DOHH2 (cell line): ENCODE results near the gene ZPR1.
"Not testable (repeated sequence)": the region's sequence is repeated elsewhere in the genome, so short reads cannot be mapped to it uniquely, and the experiment has no call there.

Source experiments
- H3F3A ChIP-seq: fragments of 200-600 bp; sonication (generic), shearing (Covaris generic); 2 replicates; pipeline ENCODE4 v1.6.0; 2016; ENCODE audit warnings: antibody characterized with exemption, mild to moderate bottlenecking; ENCODE audit not compliant: control insufficient read depth, insufficient read depth
- H3K27ac ChIP-seq: fragments of 200-600 bp; sonication (generic); 2 replicates; pipeline ENCODE4 v1.5.1; 2014; ENCODE audit warnings: low read depth, mild to moderate bottlenecking, low read length, moderate library complexity
- H3K27me3 ChIP-seq: fragments of 200-600 bp; sonication (generic); 2 replicates; pipeline ENCODE4 v1.6.1; 2014; ENCODE audit warnings: mild to moderate bottlenecking, low read length, mixed read lengths; ENCODE audit not compliant: control insufficient read depth
- H3K36me3 ChIP-seq: fragments of 200-600 bp; sonication (generic); 2 replicates; pipeline ENCODE4 v1.6.1; 2014; ENCODE audit warnings: mild to moderate bottlenecking, low read length, moderate library complexity, mixed read lengths; ENCODE audit not compliant: control insufficient read depth
- H3K4me1 ChIP-seq: fragments of 200-600 bp; sonication (generic); 2 replicates; pipeline ENCODE4 v1.6.1; 2014; ENCODE audit warnings: mild to moderate bottlenecking, low read length, mixed read lengths; ENCODE audit not compliant: control insufficient read depth
- H3K4me2 ChIP-seq: fragments of 200-600 bp; sonication (generic); 2 replicates; pipeline ENCODE4 v1.6.0; 2014; ENCODE audit warnings: mild to moderate bottlenecking, low read length, moderate library complexity
- H3K4me3 ChIP-seq: fragments of 200-600 bp; sonication (generic); 2 replicates; pipeline ENCODE4 v1.5.1; 2014; ENCODE audit warnings: mild to moderate bottlenecking, low read length, mixed read lengths
- H3K79me2 ChIP-seq: fragments of 200-600 bp; sonication (generic); 2 replicates; pipeline ENCODE4 v1.6.1; 2014; ENCODE audit warnings: mild to moderate bottlenecking, low read length, mixed read lengths; ENCODE audit not compliant: control insufficient read depth
- H3K9me2 ChIP-seq: fragments of 200-600 bp; sonication (generic); replicated peaks from 2 replicates; pipeline ENCODE4 v1.6.1; 2014; ENCODE audit warnings: mild to moderate bottlenecking, low read length, mixed read lengths; ENCODE audit not compliant: control insufficient read depth
- H3K9me3 ChIP-seq: fragments of 200-600 bp; sonication (generic); 2 replicates; pipeline ENCODE4 v1.6.1; 2014; ENCODE audit warnings: antibody characterized with exemption, low read length, mixed read lengths; ENCODE audit not compliant: control insufficient read depth, insufficient read depth
- H4K20me1 ChIP-seq: fragments of 200-600 bp; sonication (generic); 2 replicates; pipeline ENCODE4 v1.6.0; 2014; ENCODE audit warnings: low read depth, mild to moderate bottlenecking, antibody characterized with exemption, low read length, moderate library complexity; ENCODE audit not compliant: control insufficient read depth, insufficient read depth
- EZH2phosphoT487 ChIP-seq: fragments of 200-600 bp; sonication (generic); IDR thresholded peaks from 2 replicates; pipeline ENCODE4 v1.6.1; 2017; ENCODE audit warnings: borderline replicate concordance, mild to moderate bottlenecking, antibody characterized with exemption, low read length, moderate library complexity, mixed read lengths
- TF ChIP-seq, protein P1 (sequence below): fragments of 200-600 bp; sonication (generic); IDR thresholded peaks from one replicate; pipeline ENCODE4 v1.5.1; 2014; ENCODE audit warnings: antibody characterized with exemption, mild to moderate bottlenecking, low read depth, low read length; ENCODE audit not compliant: poor library complexity, severe bottlenecking

ZPR1 gene

DNA sequence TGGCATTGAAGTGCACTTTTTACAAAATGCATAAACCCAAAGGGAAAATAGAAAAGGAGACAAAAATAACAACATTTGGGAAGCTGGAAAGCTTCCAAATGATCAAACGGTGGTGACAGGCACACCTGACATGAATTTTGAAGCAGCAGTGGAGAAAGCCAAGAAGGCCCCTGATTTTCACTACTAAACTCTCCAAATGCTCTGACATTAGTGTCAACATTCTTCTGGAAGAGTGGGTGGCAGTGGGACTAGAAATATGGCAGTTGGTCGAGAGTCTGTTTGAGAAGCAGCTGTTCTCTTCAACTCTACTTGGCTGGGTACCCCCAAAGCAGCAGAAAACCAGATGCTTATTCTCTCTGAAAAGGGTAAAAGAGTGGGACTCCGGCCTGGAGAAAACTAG, 16.2 kb upstream of the ZPR1 start:
- H3K27ac ChIP-seq, result no peak overlapping the region
- H3K9me3 ChIP-seq, result no peaks in the 10 kb centered on the region
- peaks cover 31% of the 10 kb centered on the region for H3K27me3 ChIP-seq
- no peak overlapping the region for H3K4me2 ChIP-seq
- H3K36me3 ChIP-seq, result no peaks in the 10 kb centered on the region
- H4K20me1 ChIP-seq, result no peaks in the 10 kb centered on the region
- H3K4me3 ChIP-seq, result no peak overlapping the region
- H3K9me2 ChIP-seq, result no peaks in the 10 kb centered on the region
- no peaks in the 10 kb centered on the region for H3K4me1 ChIP-seq
- H3K79me2 ChIP-seq, result no peaks in the 10 kb centered on the region
- no peaks in the 10 kb centered on the region for H3F3A ChIP-seq
- no peak for TF ChIP-seq EZH2phosphoT487
- TF ChIP-seq, protein P1, sequence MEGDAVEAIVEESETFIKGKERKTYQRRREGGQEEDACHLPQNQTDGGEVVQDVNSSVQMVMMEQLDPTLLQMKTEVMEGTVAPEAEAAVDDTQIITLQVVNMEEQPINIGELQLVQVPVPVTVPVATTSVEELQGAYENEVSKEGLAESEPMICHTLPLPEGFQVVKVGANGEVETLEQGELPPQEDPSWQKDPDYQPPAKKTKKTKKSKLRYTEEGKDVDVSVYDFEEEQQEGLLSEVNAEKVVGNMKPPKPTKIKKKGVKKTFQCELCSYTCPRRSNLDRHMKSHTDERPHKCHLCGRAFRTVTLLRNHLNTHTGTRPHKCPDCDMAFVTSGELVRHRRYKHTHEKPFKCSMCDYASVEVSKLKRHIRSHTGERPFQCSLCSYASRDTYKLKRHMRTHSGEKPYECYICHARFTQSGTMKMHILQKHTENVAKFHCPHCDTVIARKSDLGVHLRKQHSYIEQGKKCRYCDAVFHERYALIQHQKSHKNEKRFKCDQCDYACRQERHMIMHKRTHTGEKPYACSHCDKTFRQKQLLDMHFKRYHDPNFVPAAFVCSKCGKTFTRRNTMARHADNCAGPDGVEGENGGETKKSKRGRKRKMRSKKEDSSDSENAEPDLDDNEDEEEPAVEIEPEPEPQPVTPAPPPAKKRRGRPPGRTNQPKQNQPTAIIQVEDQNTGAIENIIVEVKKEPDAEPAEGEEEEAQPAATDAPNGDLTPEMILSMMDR, result no peak

DNA sequence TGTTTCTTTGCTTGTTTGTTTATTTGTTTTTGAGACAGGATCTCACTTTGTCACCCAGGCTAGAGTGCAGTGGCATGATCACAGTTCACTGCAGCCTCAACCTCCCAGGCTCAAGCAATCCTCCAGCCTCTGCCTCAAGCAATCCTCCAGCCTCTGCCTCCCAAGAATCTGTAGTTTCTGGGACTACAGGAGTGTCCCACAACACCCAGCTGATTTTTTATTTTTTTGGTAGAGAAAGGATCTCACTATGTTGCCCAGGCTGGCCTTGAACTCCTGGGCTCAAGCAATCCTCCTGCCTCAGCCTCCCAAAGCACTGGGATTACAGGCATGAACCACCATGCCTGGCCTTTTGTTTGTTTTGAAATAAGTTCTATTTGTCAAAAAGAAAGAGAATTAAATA, 13.8 kb upstream of the ZPR1 start:
- H3F3A ChIP-seq, H3K4me3 ChIP-seq, H3K4me2 ChIP-seq, H3K79me2 ChIP-seq, H3K27ac ChIP-seq, H4K20me1 ChIP-seq, H3K9me2 ChIP-seq, H3K36me3 ChIP-seq, H3K4me1 ChIP-seq, H3K9me3 ChIP-seq: not testable (repeated sequence)
- H3K27me3 ChIP-seq, result peaks cover 32% of the 10 kb centered on the region

DNA sequence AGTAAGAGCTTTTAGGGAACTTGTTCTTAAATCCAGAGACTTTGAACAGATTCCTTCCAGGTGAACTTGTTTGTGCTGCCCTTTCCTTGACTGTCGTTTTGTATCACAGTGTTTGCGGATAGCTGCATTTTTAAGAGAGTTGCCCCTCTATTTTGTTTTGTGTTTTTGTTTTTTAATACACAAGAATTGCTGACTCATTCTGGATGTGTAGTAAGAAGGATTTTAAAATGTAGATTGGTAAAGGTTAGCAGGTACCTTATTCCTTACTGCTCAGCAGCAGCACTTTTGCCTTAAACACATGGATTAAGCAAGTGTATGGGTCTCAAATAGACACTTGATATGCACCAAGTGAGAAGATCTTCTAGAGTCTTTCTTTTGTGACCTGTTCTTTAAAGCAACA, 12.8 kb upstream of the ZPR1 start:
- H3F3A ChIP-seq, result no peaks in the 10 kb centered on the region
- no peak overlapping the region for H3K4me3 ChIP-seq
- H3K9me2 ChIP-seq, result no peaks in the 10 kb centered on the region

DNA sequence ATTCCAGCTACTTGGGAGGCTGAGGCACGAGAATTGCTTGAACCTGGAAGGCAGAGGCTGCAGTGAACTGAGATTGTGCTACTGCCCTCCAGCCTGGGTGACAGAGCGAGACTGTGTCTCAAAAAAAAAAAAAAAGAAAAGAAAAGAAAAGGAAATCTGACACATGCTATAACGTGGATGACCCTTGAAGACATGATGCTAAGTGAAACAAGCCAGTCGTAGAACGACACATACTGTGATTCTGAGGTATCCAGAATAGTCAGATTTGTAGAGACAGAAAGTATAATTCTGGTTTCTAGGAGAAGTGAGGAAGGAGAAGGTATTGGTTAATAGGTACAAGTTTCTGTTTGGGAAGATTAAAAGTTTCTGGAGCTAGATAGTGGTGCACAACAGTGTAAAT, 10.5 kb upstream of the ZPR1 start:
- H3K4me2 ChIP-seq, result no peak overlapping the region
- H3K79me2 ChIP-seq, result no peaks in the 10 kb centered on the region
- no peaks in the 10 kb centered on the region for H3K9me3 ChIP-seq
- H3K9me2 ChIP-seq, result no peaks in the 10 kb centered on the region
- no peaks in the 10 kb centered on the region for H3F3A ChIP-seq
- no peak for TF ChIP-seq EZH2phosphoT487
- TF ChIP-seq, protein P1, result no peak
- H3K27me3 ChIP-seq, result peaks cover 17% of the 10 kb centered on the region
- no peak overlapping the region for H3K4me3 ChIP-seq
- no peaks in the 10 kb centered on the region for H4K20me1 ChIP-seq
- no peaks in the 10 kb centered on the region for H3K4me1 ChIP-seq
- H3K27ac ChIP-seq, result no peak overlapping the region
- no peaks in the 10 kb centered on the region for H3K36me3 ChIP-seq

More for the DNA sequence above, 12.8 kb upstream of the ZPR1 start:
- no peaks in the 10 kb centered on the region for H4K20me1 ChIP-seq
- no peaks in the 10 kb centered on the region for H3K79me2 ChIP-seq
- H3K27ac ChIP-seq, result no peak overlapping the region
- H3K9me3 ChIP-seq, result no peaks in the 10 kb centered on the region
- no peaks in the 10 kb centered on the region for H3K36me3 ChIP-seq
- peaks cover 32% of the 10 kb centered on the region for H3K27me3 ChIP-seq
- no peaks in the 10 kb centered on the region for H3K4me1 ChIP-seq
- H3K4me2 ChIP-seq, result no peak overlapping the region
- TF ChIP-seq, protein P1, result no peak
- TF ChIP-seq EZH2phosphoT487, result no peak
